ENCODE results near the gene CDK5RAP3.
A peak's percentile ranks its signal among the peaks of the same experiment; 100 is the strongest.
"Not testable (repeated sequence)": the region's sequence is repeated elsewhere in the genome, so short reads cannot be mapped to it uniquely, and the experiment has no call there.

CDK5RAP3 gene

DNA sequence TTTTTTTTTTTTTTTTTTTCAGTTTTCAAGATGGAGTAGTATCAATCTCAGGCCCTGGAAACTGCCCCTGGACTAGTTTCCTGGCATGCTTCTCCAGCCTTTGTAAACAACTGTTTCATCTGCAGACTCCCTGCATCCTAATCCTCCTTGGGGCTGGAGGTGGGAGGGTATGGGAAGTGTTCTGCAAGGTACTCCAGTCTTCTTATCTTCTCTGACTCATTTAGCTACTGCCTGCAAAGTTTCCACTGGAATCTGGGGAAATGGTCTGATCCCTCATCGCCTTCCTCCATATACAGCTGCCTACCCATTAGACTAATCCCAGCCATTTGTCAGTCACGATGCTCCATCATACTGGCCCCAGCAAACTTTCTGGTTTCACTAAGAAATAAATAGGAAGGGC lies 45.2 kb downstream of the CDK5RAP3 start:
- no peak overlapping the region for H3K4me3 Mint-ChIP-seq
- no peak overlapping the region for H3K27ac Mint-ChIP-seq
- peaks cover 15% of the 10 kb centered on the region for H3K27me3 Mint-ChIP-seq
- H3K4me1 Mint-ChIP-seq: peaks cover 19% of the 10 kb centered on the region
- no peaks in the 10 kb centered on the region for H3K36me3 Mint-ChIP-seq
- H3K9me3 Mint-ChIP-seq: no peaks in the 10 kb centered on the region

GRCh38 chr17:48017817-48018158 lies 46.9 kb downstream of the CDK5RAP3 start:
- peaks cover 13% of the 10 kb centered on the region for H3K27me3 Mint-ChIP-seq
- H3K36me3 Mint-ChIP-seq, H3K27ac Mint-ChIP-seq, H3K4me3 Mint-ChIP-seq, H3K9me3 Mint-ChIP-seq, H3K4me1 Mint-ChIP-seq: not testable (repeated sequence)

DNA sequence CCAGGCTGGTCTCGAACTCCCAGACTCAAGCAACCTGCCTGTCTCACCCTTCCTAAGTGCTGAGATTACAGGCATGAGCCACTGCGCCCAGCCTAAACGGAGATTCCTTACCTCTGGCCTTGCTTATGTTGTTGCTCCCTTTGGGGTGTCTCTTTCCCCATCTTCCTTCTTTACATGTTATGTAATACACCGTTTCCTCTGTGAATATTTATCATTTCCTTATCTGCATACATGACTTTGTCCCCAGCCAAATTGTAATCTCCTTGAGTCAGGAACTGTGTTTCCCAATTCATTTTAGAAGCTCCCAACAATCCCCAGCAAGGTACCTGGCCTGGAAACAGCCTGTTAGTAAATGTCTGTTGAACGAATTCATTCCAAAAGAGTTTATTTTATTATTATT lies 51.0 kb downstream of the CDK5RAP3 start:
- Mint-ChIP-seq H3K9me3 (no peaks in the 10 kb centered on the region), H3K27ac (no peak overlapping the region), H3K4me1 (peaks cover 33% of the 10 kb centered on the region)

DNA sequence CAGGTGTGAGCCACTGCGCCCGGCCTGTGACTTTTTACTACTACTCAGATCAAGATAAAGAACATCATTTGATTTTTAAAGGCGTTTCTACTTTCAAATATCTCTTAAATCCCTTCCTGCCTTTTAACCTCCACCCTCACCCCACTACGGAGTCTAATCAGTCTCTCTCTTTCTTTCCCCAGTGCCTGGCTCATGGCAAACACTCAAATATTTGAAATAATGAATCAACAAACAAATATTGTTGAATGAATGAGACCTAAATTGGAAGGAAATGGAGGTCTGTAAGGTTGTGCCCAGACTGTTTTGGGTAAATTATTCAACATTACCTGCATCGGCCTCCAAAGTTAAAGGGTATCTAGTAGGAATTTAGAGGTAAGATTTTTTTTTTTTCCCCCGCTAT lies 52.0 kb downstream of the CDK5RAP3 start:
- Mint-ChIP-seq H3K9me3 (no peaks in the 10 kb centered on the region), H3K4me3 (peak overlapping the region; percentile 39), H3K36me3 (no peaks in the 10 kb centered on the region), H3K4me1 (peaks cover 30% of the 10 kb centered on the region), H3K27me3 (peaks cover 20% of the 10 kb centered on the region), H3K27ac (no peak overlapping the region)

More for the DNA sequence above, 51.0 kb downstream of the CDK5RAP3 start:
- peaks cover 18% of the 10 kb centered on the region for H3K27me3 Mint-ChIP-seq
- no peak overlapping the region for H3K4me3 Mint-ChIP-seq
- no peaks in the 10 kb centered on the region for H3K36me3 Mint-ChIP-seq

DNA sequence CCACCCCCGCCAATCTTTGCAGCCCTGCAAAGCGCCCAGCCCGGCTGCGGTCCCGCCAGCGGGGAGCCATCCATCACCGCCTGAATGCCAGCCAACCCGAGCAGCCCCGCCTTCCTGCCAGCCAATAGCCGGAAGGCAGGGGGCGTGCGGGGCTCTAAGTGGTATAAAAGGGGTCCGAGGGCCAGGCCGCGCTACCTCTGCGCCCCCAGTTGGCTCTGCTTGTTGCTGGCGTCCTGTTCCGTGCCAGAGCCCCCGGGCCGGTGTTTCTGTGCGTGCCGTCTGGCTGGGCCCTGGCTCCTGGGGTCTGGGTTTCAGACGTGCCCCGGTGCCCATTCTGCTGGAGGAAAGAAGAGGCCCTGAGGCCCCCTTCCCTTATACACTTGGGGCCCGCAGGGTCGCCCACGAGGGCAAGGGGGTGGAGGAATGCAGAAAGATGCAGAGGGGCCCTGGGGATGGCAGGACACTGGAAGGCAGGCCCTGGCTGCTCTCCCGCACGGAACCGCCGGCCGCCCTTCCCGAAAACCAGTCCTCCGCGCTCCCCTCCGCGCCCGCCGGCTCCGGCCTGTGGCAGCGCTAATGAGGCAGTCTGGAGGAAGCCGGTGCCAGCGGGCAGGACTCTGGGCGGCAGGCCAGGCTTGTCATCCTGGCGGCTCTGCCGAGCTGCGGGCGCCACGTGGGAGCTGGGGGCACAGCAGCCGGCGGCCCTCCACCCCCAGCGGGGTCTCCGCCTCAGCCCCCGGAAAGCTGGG lies 52.7 kb downstream of the CDK5RAP3 start:
- Mint-ChIP-seq H3K36me3 (no peaks in the 10 kb centered on the region), H3K4me1 (peaks cover 30% of the 10 kb centered on the region), H3K9me3 (no peaks in the 10 kb centered on the region), H3K27me3 (peaks cover 22% of the 10 kb centered on the region), H3K27ac (no peak overlapping the region), H3K4me3 (peak overlapping the region; percentile 74)

GRCh38 chr17:48024149-48025039 lies 53.5 kb downstream of the CDK5RAP3 start:
- peak overlapping the region; percentile 75 for H3K27ac Mint-ChIP-seq
- H3K4me1 Mint-ChIP-seq: peaks cover 30% of the 10 kb centered on the region
- peaks cover 22% of the 10 kb centered on the region for H3K27me3 Mint-ChIP-seq
- H3K9me3 Mint-ChIP-seq: no peaks in the 10 kb centered on the region
- peak overlapping the region; percentile 95 for H3K4me3 Mint-ChIP-seq
- no peaks in the 10 kb centered on the region for H3K36me3 Mint-ChIP-seq

DNA sequence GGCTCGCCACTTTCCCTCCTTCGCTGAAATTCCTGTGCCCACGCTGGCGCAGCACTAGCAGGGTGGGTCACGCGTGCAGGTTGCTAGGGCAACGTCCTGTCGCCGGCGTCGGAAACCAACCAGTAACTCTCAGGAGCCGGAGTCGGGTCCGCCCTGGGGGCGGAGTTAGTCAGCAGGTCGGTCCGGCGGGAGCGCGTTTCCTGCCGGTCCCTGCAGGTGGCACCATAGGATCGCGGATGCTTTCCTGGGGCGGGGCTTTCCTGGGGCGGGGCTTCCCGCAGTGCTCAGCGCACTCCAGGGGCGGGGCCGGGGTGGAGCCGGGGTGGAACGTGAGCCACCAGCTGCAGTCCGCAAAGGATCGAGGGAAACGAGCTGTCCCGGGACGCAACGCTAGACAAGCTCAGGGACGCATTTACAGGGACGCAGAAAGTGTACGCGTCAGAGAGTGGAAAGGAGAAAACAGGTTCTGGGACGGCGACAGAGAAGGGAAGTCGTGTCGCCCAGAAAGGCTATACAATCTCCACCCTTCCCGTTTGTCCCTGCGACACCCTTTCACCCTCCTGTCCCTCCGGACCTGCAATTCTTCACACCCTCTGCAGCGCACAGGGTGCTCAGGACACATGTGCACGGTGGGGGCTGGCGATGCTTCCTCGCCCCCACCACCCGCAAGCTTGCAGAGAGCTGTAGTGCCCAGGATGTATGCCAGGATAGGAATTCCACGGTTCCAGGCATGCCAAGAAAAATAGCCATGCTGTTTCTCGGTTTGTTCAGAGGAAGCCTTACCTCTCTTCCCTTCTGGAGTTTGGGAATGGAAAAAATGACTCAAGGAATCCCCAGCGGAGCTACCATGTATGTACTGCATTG lies 54.4 kb downstream of the CDK5RAP3 start:
- Mint-ChIP-seq H3K4me1 (peaks cover 30% of the 10 kb centered on the region), H3K4me3 (peak overlapping the region; percentile 95), H3K9me3 (no peaks in the 10 kb centered on the region), H3K27ac (peak overlapping the region; percentile 75), H3K36me3 (no peaks in the 10 kb centered on the region), H3K27me3 (peaks cover 22% of the 10 kb centered on the region)

DNA sequence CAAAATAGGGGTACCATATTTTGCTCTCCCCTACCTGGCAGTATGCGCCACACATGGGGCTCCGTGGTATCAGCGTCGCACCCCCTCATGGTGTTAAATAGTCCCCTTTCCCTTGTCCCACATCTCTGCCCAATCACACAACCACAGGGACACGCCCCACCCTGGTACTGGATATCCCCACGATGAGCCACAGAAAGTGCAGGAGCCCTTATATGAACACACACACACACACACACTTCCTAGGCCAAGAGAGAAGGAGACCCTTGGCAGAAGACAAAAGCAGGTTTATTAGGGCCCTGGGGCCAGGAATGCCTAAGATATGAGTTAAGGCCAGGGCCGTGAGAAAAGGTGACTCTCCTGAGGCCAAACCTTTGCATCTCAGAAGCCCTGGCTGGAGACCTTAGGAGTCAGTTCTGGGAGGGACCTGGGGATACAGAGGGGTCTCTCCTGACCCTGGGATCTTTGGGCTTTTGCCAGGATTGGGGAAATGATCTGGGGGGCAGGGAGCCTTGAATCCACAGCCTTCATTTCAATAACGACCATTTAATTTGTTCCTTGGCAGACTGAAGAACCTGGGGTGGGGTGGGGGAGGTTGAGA lies 55.1 kb downstream of the CDK5RAP3 start:
- H3K9me3 Mint-ChIP-seq: no peaks in the 10 kb centered on the region
- peaks cover 22% of the 10 kb centered on the region for H3K27me3 Mint-ChIP-seq
- no peak overlapping the region for H3K27ac Mint-ChIP-seq
- peaks cover 30% of the 10 kb centered on the region for H3K4me1 Mint-ChIP-seq
- H3K4me3 Mint-ChIP-seq: peak overlapping the region; percentile 95
- no peaks in the 10 kb centered on the region for H3K36me3 Mint-ChIP-seq

- Mint-ChIP-seq H3K27me3 (peaks cover 22% of the 10 kb centered on the region), H3K4me3 (no peak overlapping the region)
Observed at GRCh38 chr17:48026502-48027321, 55.8 kb downstream of the CDK5RAP3 start.

GRCh38 chr17:48027322-48027981 lies 56.5 kb downstream of the CDK5RAP3 start:
- peaks cover 30% of the 10 kb centered on the region for H3K4me1 Mint-ChIP-seq
- H3K4me3 Mint-ChIP-seq: no peak overlapping the region
- H3K9me3 Mint-ChIP-seq: no peaks in the 10 kb centered on the region
- H3K36me3 Mint-ChIP-seq: no peaks in the 10 kb centered on the region
- peaks cover 18% of the 10 kb centered on the region for H3K27me3 Mint-ChIP-seq
- H3K27ac Mint-ChIP-seq: no peak overlapping the region

More at GRCh38 chr17:48026502-48027321, 55.8 kb downstream of the CDK5RAP3 start:
- Mint-ChIP-seq H3K27ac (no peak overlapping the region), H3K36me3 (no peaks in the 10 kb centered on the region), H3K4me1 (peaks cover 30% of the 10 kb centered on the region), H3K9me3 (no peaks in the 10 kb centered on the region)

DNA sequence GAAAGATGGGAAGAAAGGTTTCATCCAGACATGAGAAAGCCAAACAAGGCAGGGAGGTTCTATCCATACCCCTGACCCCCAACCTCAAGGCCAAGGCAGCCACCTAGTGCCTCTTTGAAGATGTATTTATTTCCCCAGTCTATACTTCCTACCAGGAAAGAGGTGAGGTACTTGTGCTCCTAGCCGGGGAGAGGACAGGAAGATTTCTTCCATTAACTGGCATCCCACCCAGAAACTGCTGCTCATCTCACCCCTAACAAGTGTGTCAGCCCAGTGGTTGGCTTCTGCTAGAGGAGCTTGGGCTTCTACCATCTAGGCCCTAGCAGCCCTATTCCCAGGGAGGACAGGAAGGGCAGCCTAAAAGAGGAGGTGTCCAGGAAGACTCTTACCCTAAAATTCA lies 57.8 kb downstream of the CDK5RAP3 start:
- Mint-ChIP-seq H3K36me3 (no peaks in the 10 kb centered on the region), H3K9me3 (no peaks in the 10 kb centered on the region), H3K4me3 (no peak overlapping the region), H3K27ac (peak overlapping the region; percentile 37), H3K4me1 (peaks cover 30% of the 10 kb centered on the region), H3K27me3 (peaks cover 14% of the 10 kb centered on the region)

- Mint-ChIP-seq H3K4me3 (no peak overlapping the region), H3K9me3 (no peaks in the 10 kb centered on the region), H3K27me3 (peaks cover 7% of the 10 kb centered on the region), H3K4me1 (peaks cover 16% of the 10 kb centered on the region), H3K27ac (no peak overlapping the region), H3K36me3 (no peaks in the 10 kb centered on the region)
Observed at GRCh38 chr17:48030531-48030930, 59.6 kb downstream of the CDK5RAP3 start.
